HL-60 (cell line): ENCODE results near the gene NPPC.

Source experiments
- DNase-seq, 2 experiments: peaks; one replicate each; pipeline ENCODE4 v3.0.0-alpha.2; 2010 to 2020; ENCODE audit warnings: low read depth in 1 of 2, low spot score in 1 of 2
- H3K27ac ChIP-seq: fragments of 250-450 bp; sonication (Bioruptor Pico); replicated peaks from 2 replicates; pipeline ENCODE4 v1.5.1; 2020; ENCODE audit warnings: mild to moderate bottlenecking, moderate library complexity
- H3K27me3 ChIP-seq: fragments of 250-450 bp; sonication (Bioruptor Pico); 2 replicates; pipeline ENCODE4 v1.5.1; 2021; ENCODE audit warnings: mild to moderate bottlenecking, moderate library complexity; ENCODE audit not compliant: insufficient read depth, poor library complexity, severe bottlenecking
- H3K4me3 ChIP-seq: replicated peaks from 2 replicates; pipeline ENCODE4 v1.5.1; 2011; ENCODE audit warnings: mild to moderate bottlenecking, control low read depth, low read length; ENCODE audit not compliant: insufficient read depth
- CTCF ChIP-seq: IDR thresholded peaks from one replicate; pipeline ENCODE4 v1.5.1; 2011; ENCODE audit warnings: low read length, control low read depth, inconsistent platforms; ENCODE audit not compliant: insufficient read depth
- GABPA ChIP-seq: IDR thresholded peaks from 2 replicates; pipeline ENCODE4 v1.6.1; 2012; ENCODE audit warnings: low read depth
- POLR2AphosphoS5 ChIP-seq: IDR thresholded peaks from 2 replicates; pipeline ENCODE4 v1.6.1; 2012; ENCODE audit warnings: low read depth
- REST ChIP-seq: IDR thresholded peaks from 2 replicates; pipeline ENCODE4 v1.6.1; 2012; ENCODE audit warnings: low read depth; ENCODE audit not compliant: insufficient replicate concordance
- SPI1 ChIP-seq: IDR thresholded peaks from 2 replicates; pipeline ENCODE4 v1.6.1; 2012; ENCODE audit warnings: low read depth, mild to moderate bottlenecking, borderline replicate concordance

Gene NPPC

GRCh38 chr2:231923010-231923344, 3.2 kb downstream of the NPPC start:
- DNase-seq, result no peak
- no peak overlapping the region for H3K27ac ChIP-seq
- H3K4me3 ChIP-seq, result no peak overlapping the region
- TF ChIP-seq SPI1 (no peak), REST (no peak), POLR2AphosphoS5 (no peak), GABPA (no peak), CTCF (no peak)
- H3K27me3 ChIP-seq, result peaks cover 54% of the 10 kb centered on the region

- no peak for DNase-seq
- H3K4me3 ChIP-seq, result no peak overlapping the region
- TF ChIP-seq CTCF, result no peak
- no peak for TF ChIP-seq SPI1
- TF ChIP-seq REST, result no peak
- TF ChIP-seq GABPA, result no peak
- no peak for TF ChIP-seq POLR2AphosphoS5
- peaks cover 49% of the 10 kb centered on the region for H3K27me3 ChIP-seq
- H3K27ac ChIP-seq, result no peak overlapping the region
Observed at GRCh38 chr2:231922311-231923009, 3.7 kb downstream of the NPPC start.

- Histone ChIP-seq H3K27me3 (peaks cover 35% of the 10 kb centered on the region), H3K4me3 (no peak overlapping the region), H3K27ac (no peak overlapping the region)
- TF ChIP-seq CTCF, result no peak
- TF ChIP-seq REST, result no peak
- no peak for TF ChIP-seq POLR2AphosphoS5
- no peak for TF ChIP-seq SPI1
- TF ChIP-seq GABPA, result no peak
- no peak for DNase-seq
Observed at GRCh38 chr2:231920795-231921194, 5.4 kb downstream of the NPPC start.
